Pons (tissue), 1 donor: Measurements from ENCODE around the gene ANKS1A.
"Not testable (repeated sequence)": the region's sequence is repeated elsewhere in the genome, so short reads cannot be mapped to it uniquely, and the experiment has no call there.

Experiments
- DNase-seq: peaks from one replicate; pipeline ENCODE4 v3.0.0-alpha.2; 2016; ENCODE audit warnings: low spot score

The ANKS1A gene

DNA sequence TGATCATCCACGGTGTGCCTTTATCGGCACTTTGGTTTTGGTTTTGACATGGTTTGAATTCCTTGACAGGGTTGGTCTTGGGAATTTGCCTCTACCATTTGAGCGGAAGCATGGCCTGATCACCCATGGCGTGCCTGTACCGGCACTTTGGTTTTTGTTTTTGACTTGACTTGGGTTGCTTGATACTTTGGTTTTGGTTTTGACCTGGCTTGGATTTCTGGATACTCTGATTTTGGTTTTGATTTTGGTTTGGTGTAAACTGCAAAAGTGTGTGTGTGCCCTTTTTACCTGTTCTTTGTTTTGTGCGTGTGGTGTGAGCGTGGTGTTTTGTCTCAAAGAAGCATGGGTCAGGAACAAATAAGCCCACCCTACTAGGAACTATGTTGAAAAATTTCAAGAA is 110.1 kb downstream of the ANKS1A start:
- not testable (repeated sequence) for DNase-seq

DNA sequence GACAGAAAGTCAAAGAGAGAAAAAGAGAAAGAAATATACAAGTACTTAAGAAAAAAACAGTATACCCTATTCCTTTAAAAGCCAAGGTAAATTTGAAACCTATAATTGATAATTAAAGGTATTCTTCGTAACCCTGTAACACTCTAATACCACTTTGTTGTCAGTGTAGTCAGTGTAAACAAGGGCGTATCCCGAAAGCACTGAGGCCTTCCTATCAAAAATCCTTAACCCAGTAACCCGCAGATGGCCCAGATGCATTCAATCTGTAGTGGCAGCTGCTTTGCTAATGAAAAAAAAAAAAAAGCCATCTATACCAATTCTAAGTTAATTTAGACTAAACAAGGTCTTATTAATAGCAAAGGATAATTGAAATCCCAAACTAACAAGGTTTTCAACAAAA is 110.9 kb downstream of the ANKS1A start:
- DNase-seq = not testable (repeated sequence)

DNA sequence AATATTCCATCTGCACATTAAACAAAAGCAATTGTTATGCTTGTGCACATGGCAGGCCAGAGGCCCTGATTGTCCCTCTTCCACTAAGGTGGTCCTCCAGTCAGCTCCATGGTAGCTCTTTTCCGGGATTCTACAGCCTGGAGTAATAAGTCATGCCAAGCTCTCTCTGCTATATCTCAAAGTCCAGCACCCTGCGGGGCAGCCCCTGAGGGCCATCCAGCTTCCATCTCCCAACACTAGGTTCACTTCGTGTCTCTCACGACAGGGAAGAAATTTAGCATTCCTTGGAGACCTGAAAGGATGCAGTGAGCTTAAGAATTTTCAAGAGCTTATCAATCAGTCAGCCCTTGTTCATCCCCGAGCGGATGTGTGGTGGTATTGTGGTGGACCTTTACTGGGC is 112.3 kb downstream of the ANKS1A start:
- DNase-seq = not testable (repeated sequence)

DNA sequence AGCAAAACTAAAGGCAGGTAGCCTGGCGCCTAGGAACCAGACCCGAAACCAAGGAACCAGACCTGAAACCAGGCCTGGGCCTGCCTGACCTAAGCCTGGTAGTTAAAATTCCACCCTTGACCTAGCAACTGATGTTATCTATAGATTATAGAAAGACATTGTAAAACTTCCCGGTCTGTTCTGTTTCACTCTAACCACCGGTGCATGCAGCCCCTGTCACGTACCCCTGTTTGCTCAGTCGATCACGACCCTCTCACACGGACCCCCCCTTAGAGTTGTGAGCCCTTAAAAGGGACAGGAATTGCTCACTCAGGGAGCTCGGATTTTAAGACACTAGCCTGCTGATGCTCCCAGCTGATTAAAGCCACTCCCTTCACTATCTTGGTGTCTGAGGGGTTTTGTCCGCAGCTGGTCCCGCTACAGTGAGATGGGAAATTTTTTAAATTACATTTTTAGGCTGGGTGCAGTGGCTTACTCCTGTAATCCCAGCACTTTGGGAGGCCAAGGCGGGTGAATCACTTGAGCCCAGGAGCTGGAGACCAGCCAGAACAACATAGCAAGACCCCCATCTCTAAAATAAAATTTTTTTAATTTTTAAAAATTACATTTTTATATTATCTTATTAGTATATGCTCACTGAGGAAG is 115.0 kb downstream of the ANKS1A start:
- not testable (repeated sequence) for DNase-seq

DNA sequence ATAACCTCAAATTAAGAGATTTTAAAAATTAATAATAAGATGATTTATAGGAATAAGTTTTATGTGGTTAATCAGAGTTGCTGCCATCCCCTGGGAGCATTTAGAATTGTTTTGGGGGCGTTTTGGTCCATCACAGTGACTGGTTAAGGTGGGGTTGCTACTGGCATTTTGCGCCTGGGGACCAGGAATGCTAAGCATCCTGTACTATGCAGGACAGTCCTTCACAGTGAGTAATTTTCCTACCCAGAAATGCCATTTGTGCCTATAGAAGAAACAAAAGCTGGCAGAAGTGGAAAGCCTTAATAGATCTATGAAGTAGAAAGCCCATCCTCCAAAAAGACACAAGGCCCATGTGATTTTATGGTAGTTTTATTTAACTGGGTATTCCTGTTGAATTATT is 118.0 kb downstream of the ANKS1A start:
- no peak for DNase-seq

DNA sequence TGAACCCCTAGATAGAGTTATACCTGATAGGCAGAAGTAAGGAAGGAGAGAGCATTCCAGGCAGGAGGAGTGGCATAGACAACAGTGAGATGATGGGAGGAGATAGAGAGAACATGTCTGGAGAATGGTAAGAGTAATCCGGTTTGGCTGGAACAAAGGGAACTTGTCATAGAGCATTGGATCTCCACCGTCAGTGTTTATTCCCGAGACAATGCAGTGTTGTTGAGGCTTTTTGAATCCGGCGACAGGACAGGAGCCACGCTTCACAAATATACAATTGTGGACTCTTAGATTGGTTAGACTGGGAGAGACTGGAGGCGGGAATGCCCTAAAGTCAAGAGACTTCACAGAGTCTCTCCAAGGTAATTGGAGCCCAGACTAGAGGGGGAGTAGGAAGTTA is 119.8 kb downstream of the ANKS1A start:
- DNase-seq = peak; percentile 99

DNA sequence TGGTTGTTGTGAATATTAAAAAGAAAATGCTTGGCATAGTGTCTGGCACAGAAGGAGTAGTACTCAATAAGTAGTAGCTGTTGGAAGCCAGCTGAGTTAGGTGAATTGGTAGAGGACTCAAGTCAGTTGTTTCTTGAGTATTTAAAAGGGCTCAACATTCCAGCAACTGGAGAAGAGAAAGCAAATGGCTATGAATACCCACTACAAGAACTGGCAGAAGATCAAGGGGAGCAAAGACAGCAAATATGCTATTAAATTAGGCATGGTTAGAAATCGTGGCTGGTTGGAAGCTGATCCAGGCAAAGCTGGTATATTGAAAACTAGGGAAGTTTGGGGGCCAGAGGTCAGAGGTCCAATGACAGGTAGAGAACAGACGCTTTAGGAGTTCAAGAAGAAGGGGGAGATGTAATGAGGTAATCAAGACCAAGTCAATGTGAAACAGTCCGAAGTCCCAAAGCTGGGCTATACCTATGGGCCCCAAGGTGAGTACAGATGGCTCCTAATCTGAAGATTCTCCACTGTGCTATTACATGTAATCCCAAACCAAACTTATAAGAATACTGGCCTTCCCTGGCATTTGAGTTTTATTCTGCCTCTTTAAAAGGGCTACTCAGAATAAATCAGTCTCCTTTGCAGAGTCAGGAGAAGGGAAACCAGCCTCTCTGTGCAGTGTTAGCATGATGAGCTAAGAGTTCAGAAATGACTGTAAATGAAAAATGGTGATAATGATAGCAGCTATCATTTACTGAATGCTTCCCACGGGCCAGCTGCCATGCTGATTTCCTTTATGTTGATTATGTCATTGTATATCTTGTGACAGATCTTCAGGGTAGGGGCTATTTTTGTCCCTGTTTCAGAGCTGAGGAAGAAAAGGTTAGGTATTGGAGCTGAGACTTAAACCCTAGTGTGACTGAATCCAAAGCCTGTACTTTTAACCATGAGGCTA is 122.3 kb downstream of the ANKS1A start:
- no peak for DNase-seq

DNA sequence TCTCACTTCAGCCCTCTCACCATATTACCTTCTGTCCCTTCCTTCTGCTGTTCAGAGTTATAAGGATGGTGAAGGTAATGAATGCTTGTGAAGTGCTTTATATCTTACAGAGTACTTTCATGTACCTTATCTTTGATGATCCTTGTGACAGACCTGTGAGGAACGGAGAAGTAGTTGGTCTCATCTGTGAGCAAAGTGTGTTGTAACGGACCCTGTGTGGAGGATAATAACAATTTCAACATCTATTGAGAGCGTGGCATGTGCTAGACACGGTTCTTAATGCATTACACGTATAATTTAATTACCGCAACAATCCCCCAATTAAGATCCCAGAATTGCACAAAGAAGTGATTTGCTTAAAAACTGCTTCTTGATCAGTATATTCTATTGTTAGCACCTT is 124.6 kb downstream of the ANKS1A start:
- DNase-seq = no peak

DNA sequence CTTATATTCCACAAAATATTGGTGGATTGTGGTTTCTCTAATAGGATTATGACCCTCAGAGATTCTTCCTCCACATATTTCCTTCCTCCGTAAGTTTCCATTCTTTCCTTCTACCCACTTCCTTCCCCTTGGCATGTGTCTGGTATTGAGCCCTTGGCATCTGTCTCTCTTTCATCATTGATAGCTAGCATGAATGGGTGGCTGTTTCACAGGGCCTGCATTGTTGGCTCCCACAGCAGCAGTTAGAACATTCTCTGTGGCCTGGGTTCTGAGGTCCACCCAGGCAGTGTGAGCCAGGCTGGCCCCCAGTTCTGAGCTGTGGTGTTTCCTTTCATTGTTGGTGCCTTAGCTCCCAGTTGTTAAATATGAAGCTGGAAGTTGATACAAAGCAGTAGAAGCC is 125.3 kb downstream of the ANKS1A start:
- peak; percentile 98 for DNase-seq

DNA sequence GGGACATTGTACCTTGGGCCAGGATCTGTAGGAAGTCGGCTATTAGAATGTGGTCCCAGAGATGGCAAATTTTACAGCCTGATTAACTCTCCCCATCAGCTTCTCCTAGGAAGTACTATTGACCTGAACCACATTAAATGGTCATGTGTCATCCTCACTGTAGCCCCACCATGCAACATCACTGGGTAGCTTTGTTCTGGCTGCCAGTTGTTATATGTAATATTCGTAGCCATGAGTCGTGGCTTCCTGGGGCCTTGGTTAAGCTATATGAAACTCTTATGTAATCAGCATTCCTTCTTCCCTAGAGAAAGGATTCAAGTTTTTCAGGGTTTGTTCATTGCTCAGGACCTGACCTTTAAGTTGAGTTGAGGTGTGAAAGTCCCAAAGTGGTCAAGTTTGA is 125.7 kb downstream of the ANKS1A start:
- DNase-seq = no peak

DNA sequence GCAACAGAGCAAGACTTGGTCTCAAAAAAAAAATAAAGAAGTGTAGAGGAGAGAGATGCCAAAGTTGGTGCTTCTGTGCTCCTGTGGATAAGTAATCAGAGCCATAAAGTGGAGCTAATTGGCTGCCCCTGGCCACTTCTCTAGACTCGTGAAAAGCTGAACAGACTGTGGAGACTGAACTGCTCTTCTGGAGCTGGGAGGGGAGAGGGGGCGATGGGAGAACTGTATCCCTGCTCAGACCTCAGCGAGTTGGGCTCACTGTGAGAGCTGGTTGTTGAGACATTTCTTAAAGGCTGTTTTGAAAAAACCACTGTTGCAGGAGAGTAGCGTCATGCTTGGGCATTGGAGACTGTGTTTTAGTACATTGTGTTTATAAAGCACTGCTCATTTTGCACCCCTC is 126.4 kb downstream of the ANKS1A start:
- no peak for DNase-seq

DNA sequence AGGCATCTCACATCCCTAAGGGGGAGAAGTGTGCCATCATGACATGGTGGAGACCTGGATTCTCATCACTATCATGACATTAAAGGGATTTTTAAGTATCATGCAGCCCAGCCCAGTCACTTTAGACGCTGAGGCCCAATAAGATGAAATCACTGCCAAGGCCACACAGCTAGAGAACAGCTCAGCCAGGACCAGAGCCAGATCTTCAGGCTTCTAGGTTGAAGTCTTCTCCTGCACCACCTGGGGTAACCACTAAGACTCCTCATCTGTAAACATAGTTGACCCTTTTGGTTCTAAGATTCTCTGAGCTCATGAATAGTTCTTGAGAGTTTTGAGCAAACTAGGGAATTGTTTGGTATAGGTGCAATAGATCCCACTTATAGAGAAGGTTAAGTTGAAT is 126.9 kb downstream of the ANKS1A start:
- DNase-seq = no peak

DNA sequence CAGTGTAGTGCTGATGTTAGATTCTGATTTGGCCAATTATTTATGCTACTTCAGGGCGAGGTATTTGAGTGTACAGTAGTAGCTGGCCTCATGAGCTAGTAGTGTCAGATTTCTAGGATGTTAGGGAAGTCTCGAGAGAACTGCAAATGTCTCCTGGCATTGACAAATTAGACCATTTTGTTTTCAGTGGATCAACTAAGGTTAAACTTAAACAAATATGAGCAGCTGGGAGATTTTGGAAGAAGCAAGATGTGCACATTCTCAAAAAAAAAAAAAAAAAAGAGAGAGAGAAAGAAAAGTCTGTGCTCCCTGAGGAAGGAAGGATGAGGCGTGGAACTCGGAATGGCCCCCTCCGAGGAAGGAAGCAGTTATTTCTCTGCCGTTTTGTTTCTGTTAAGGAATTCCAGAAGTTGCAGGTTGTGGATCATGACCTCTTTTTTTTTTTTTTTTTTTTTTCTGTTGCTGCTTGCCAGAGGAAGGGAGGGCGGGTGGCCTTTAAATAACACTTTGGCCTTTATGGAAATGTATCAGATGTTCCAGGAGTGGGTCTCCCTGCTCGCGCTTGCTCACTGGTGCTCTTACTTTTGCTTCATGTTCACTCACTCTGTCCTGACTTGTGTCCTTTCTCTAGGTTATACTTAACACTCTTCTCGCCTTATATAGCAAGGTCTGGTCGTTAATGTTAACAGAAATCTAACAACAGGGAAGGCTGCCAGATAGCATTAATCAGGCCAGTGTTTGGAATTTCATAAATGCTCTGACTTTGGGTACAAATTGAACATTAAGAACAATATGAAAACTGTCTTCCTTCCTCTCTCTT is 127.7 kb downstream of the ANKS1A start:
- no peak for DNase-seq

DNA sequence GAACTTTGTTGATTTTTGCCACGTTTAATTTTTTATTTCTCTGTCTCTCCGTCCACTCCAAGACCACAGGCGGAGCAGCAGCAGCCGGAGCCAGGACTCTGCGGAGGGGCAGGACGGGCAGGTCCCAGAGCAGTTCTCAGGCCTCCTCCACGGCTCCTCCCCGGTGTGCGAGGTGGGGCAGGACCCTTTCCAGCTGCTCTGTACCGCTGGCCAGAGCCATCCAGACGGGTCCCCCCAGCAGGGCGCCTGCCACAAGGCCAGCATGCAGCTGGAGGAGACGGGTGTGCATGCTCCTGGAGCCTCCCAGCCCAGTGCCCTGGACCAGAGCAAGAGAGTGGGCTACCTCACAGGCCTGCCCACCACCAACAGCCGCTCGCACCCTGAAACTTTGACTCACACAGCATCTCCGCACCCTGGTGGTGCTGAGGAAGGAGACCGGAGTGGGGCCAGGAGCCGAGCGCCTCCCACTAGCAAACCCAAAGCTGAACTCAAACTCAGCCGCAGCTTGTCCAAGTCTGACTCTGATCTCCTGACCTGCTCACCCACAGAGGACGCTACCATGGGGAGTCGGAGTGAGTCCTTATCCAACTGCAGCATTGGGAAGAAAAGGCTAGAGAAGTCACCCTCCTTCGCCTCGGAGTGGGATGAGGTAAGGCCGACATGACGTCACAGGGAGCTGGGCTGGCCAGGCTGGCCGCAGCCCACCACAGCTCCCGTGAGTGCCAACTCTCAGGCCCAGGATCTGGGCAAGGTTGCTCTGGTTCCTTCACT is 128.5 kb downstream of the ANKS1A start:
- no peak for DNase-seq

DNA sequence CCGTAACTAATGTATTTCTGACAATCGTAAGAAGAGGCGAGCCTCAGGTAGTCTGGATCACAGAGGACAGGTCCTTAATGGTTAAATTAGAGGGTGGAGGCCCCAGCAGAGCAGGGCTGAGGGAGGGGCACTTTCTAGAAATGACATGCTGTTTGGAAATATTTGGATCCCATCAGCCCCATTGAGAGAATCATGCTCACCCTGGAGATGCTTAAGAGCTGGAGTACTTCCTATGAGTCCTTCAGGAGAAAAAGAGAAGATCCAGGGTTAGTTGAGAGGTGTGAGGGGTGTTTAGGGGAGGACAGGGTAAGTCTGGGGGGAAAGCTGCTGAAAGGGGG is 129.1 kb downstream of the ANKS1A start:
- DNase-seq = no peak

DNA sequence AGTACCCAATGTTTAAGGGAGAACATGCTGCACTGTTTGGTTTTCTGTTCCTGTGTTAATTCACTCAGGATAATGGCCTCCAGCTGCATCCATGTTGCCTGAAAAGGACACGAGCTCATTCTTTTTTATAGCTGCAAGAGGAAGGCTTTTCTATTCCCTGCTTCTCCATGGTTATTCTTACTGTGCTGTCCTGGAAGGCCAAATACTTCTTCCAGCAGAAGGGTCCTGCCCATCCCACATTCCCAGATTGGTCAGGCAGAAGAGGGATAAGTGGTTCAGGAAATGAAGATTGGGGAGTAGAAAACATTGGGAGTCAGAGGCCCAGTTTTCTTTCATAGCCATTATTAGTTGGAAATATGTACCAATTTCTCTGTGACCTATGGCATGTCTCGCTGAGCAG is 129.7 kb downstream of the ANKS1A start:
- DNase-seq = no peak

DNA sequence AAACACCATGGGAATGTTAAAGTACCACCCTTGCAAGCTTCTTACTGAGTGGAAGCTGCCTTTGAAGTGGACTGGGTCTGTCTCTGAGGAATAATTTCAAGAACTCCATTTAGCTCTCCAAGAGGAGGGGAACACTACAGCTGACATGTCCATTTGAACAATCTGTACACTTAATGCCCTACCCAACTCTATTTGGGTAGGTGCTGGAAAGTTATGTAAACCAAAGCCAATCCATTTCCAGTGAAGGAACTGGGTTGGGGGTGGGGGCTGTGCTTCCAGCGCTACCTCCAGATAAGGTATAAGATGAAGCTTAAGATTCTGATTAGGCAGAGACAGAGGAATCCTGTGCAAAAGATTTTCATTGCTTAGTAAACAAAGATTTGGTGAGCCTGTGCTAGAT is 130.1 kb downstream of the ANKS1A start:
- DNase-seq = no peak

DNA sequence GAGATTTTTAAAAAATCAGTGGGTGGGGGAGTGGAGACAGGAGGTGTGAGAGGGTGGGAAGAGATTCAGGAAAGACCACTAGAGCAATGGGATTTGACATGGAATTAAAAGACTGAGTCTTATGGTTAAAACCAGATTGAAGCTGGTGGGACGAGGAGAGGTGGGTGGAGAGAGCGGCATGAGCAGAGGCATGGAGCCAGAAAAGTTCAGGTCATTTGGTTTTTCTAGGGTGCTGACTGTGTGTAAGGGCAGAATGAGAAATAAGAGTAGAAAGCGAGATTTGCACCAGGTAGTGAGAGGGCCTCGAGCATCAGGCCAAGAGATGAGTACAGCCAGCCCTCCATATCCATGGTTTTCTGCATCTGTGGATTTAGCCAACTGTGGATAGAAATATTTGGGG is 130.8 kb downstream of the ANKS1A start:
- DNase-seq = no peak

DNA sequence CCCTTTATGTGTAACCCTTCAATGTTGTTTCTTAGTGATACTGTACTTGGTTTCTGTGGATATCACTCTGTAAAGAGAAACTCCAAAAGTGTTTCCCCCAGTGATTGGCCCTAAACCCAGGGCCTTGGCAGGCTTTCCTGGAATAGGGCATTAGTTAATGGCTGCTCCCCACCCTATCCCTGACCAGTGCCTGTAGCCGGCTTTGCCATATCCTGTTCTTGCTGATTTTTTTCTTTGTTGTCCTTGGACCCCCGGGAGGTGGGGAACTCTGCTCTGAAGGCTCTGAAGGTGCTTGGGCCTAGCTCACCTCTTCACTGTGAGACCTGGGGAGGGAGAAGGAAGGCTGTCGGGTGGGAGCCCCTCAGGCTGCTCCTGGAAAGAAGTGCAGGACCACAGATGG is 131.9 kb downstream of the ANKS1A start:
- DNase-seq = no peak

DNA sequence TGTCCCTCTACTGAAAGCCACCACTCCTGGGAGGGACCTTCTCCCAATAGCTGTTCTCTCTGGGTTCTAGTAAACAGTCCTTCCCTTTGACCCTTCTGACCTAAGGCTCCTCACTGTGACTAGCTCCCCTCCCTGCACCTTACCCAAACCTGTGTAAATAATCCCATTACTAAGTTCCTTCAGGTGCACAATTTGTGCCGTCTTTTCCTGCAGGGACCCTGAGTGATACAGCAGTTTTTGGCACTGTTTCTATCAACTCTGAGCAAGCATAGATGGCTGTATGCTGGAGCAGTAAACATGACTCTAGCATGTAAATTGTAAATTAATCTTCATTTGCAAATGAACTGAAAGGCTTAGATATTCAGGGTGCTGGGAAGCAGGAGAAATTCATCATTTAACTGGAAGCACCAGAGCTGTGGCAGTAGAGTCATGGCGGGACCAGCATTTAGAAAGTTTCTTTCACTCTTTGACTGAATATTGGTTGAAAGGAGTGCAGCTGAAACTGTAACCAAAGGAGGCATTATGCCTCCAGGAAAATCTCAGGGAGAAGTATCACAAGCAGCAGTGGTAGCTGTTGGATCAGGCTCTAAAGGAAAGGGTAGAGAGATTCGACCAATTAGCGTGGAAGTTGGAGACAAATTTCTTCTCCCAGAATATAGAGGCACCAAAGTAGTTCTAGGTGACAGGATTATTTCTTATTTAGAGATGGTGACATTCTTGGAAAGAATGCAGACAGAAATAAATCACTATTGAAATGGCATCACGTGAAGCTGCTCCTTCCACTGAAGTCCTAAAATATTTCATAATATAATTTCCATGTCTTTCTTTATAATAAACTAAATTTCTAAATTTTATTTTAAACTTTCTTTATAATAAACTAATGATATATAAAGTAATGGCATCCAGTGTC is 134.3 kb downstream of the ANKS1A start:
- no peak for DNase-seq

DNA sequence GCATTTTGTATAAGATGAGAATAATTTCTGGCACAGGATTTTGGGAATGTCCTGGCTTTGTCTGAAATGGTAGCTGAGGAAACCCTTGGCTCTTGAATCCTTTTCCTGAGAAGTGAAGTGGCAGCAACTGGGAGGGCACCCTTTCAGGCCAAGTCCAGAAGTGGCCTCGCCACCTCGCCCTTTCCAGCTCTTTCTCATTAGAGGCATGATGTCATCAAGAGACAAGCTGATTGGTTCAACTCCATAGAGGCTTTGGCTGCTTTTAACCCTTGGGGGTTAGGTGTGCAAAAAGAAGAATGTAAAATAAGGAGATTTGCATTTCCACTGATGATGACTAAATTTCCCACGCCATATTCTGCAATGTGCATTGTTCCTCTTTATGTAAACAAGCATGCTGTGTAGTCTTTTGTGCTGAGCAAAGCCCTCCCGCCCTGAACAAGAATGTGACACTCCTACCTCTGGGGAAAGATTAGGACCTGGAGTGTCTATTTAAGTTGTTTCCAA is 135.5 kb downstream of the ANKS1A start:
- peak; percentile 89 for DNase-seq
